Neural progenitor cell (in vitro differentiated cells): ENCODE data around the gene SH3BP2. TPM values are rescaled to one million over a fixed set of nuclear protein-coding genes. Genes with fewer than 3 reads are reported as not detected.

Experiments used
- DNase-seq: peaks from one replicate; pipeline ENCODE4 v3.0.0-alpha.2; 2016; ENCODE audit warnings: low spot score
- H2AFZ ChIP-seq: fragments of 200-600 bp; sonication (generic); replicated peaks from 2 replicates; pipeline ENCODE4 v1.6.1; 2016; ENCODE audit warnings: antibody characterized with exemption
- H3F3A ChIP-seq: fragments of 200-600 bp; sonication (generic); 2 replicates; pipeline ENCODE4 v1.6.1; 2016; ENCODE audit warnings: antibody characterized with exemption, low read depth
- H3K27ac ChIP-seq: fragments of 200-600 bp; sonication (generic); 2 replicates; pipeline ENCODE4 v1.5.1; 2016; ENCODE audit warnings: mild to moderate bottlenecking
- H3K27me3 ChIP-seq: fragments of 200-600 bp; sonication (generic); 2 replicates; pipeline ENCODE4 v1.6.1; 2016; ENCODE audit warnings: mild to moderate bottlenecking, moderate library complexity
- H3K36me3 ChIP-seq: fragments of 200-600 bp; sonication (generic); 2 replicates; pipeline ENCODE4 v1.5.1; 2016
- H3K4me1 ChIP-seq: fragments of 200-600 bp; sonication (generic); 2 replicates; pipeline ENCODE4 v1.6.1; 2016; ENCODE audit warnings: mixed run types
- H3K4me2 ChIP-seq: fragments of 200-600 bp; sonication (generic); 2 replicates; pipeline ENCODE4 v1.6.1; 2016
- H3K4me3 ChIP-seq: fragments of 200-600 bp; sonication (generic); 2 replicates; pipeline ENCODE4 v1.5.1; 2016
- H3K79me2 ChIP-seq: fragments of 200-600 bp; sonication (generic); 2 replicates; pipeline ENCODE4 v1.6.1; 2016; ENCODE audit warnings: low read depth
- H3K9ac ChIP-seq: fragments of 200-600 bp; sonication (generic); 2 replicates; pipeline ENCODE4 v1.6.1; 2016
- H3K9me3 ChIP-seq: fragments of 200-600 bp; sonication (generic); 2 replicates; pipeline ENCODE4 v1.5.1; 2016; ENCODE audit warnings: low read depth
- H4K20me1 ChIP-seq: fragments of 200-600 bp; sonication (generic); 2 replicates; pipeline ENCODE4 v1.6.1; 2016; ENCODE audit warnings: low read depth
- H3K27ac Mint-ChIP-seq: 3 replicates; pipeline ENCODE4 v1.8.0; 2021; ENCODE audit warnings: mixed read lengths
- H3K27me3 Mint-ChIP-seq: 2 replicates; pipeline ENCODE4 v1.8.0; 2022; ENCODE audit warnings: low read depth, mild to moderate bottlenecking, inconsistent platforms, moderate library complexity, mixed read lengths; ENCODE audit not compliant: insufficient read depth
- H3K36me3 Mint-ChIP-seq: 3 replicates; pipeline ENCODE4 v1.8.0; 2021; ENCODE audit warnings: mixed read lengths
- H3K4me1 Mint-ChIP-seq: 3 replicates; pipeline ENCODE4 v1.8.0; 2021; ENCODE audit warnings: mixed read lengths
- H3K4me3 Mint-ChIP-seq: 3 replicates; pipeline ENCODE4 v1.8.0; 2021; ENCODE audit warnings: mild to moderate bottlenecking, moderate library complexity, mixed read lengths
- H3K9me3 Mint-ChIP-seq: 3 replicates; pipeline ENCODE4 v1.8.0; 2020; ENCODE audit warnings: mixed read lengths
- CTCF ChIP-seq: fragments of 200-600 bp; sonication (generic); IDR thresholded peaks from 2 replicates; pipeline ENCODE4 v1.5.1; 2017; ENCODE audit warnings: antibody characterized with exemption, mild to moderate bottlenecking
- EZH2 ChIP-seq: fragments of 200-600 bp; sonication (generic); IDR thresholded peaks from 2 replicates; pipeline ENCODE4 v1.6.1; 2017; ENCODE audit warnings: antibody characterized with exemption, mild to moderate bottlenecking, moderate library complexity
- EZH2phosphoT487 ChIP-seq: fragments of 200-600 bp; sonication (generic); IDR thresholded peaks from 2 replicates; pipeline ENCODE4 v1.6.1; 2017; ENCODE audit warnings: antibody characterized with exemption
- total RNA-seq: library from RNA; depleted of rRNA; stranded (reverse); fragments of >200 nt; gene quantifications from 2 replicates; pipeline ENCODE4 v1.2.3, GENCODE V29; 2015; ENCODE audit warnings: low replicate concordance

SH3BP2 gene
- total RNA-seq, 1 donor from 2014 or later: 11.8 TPM

DNA sequence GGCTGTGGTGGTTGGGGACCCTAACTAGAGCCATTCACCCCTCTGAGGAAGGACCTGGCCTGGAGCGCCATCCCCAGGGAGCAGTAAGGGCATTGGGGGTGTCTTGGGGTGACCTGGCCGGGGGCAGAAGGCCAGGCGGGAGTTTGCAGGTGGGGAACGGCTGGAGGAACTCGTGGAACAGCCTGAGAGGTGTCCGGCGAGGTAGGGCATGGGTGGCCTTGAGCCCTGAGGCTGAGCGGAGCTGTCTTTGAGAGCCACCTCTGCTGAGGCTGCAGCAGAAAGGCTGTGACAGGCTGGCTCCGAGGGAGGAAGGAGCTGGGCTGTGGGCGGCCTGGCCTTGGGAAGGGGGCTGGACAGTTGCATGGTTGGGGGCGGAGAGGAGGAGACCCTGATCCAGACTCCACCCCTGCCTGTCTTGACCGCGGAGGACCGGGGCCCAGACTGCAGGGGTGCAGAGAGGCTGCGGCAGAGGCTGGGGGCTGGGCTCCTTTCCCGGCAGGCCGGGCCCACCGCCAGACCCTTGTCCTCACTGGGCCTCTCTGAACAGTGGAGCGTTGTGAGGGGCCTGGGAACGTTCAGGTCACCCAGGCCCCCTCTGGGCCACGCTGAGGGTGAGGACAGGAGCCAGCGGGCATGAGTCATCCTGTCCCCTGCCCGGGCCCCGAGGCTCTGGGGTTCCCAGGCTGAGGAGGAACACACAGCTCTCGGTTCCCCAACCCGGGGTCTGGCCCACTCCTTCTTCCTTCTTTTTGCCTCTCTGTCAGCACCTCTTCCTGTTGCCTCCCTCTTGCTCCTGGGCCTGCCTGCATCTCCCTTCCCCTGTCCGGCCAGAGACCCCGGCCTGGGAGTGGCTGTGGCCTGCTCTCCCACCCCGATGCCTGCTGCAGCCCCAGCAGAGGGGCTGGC is 8.1 kb downstream of the SH3BP2 start:
- Histone ChIP-seq H3K9me3 (no peaks in the 10 kb centered on the region), H3K79me2 (no peaks in the 10 kb centered on the region), H3K36me3 (no peaks in the 10 kb centered on the region), H3K27me3 (no peaks in the 10 kb centered on the region), H2AFZ (peak overlapping the region; percentile 64), H3K27ac (no peak overlapping the region), H3K4me3 (no peak overlapping the region), H4K20me1 (no peaks in the 10 kb centered on the region), H3F3A (peaks cover 5% of the 10 kb centered on the region), H3K9ac (no peak overlapping the region), H3K4me2 (no peak overlapping the region), H3K4me1 (peaks cover 13% of the 10 kb centered on the region)
- Mint-ChIP-seq H3K36me3 (no peaks in the 10 kb centered on the region), H3K4me1 (peaks cover 12% of the 10 kb centered on the region), H3K9me3 (no peaks in the 10 kb centered on the region), H3K27me3 (no peaks in the 10 kb centered on the region), H3K27ac (peak overlapping the region; percentile 86), H3K4me3 (peak overlapping the region; percentile 55)
- peak; percentile 66 for DNase-seq
- no peak for TF ChIP-seq CTCF
- TF ChIP-seq EZH2: no peak
- no peak for TF ChIP-seq EZH2phosphoT487

- H3K4me1 ChIP-seq: peaks cover 20% of the 10 kb centered on the region
Observed at GRCh38 chr4:2802618-2803531, 10.0 kb downstream of the SH3BP2 start.

More at GRCh38 chr4:2802618-2803531, 10.0 kb downstream of the SH3BP2 start:
- H3K27ac ChIP-seq: no peak overlapping the region
- H3K4me3 ChIP-seq: no peak overlapping the region
- no peaks in the 10 kb centered on the region for H3K9me3 Mint-ChIP-seq
- no peak overlapping the region for H3K4me3 Mint-ChIP-seq
- no peak for DNase-seq
- no peak overlapping the region for H2AFZ ChIP-seq
- no peaks in the 10 kb centered on the region for H3K9me3 ChIP-seq
- no peak overlapping the region for H3K27ac Mint-ChIP-seq
- TF ChIP-seq EZH2phosphoT487: no peak
- no peak for TF ChIP-seq EZH2
- no peak for TF ChIP-seq CTCF
- no peaks in the 10 kb centered on the region for H3K36me3 Mint-ChIP-seq
- no peaks in the 10 kb centered on the region for H4K20me1 ChIP-seq
- no peaks in the 10 kb centered on the region for H3K79me2 ChIP-seq
- H3K4me1 Mint-ChIP-seq: peaks cover 20% of the 10 kb centered on the region
- H3K27me3 ChIP-seq: no peaks in the 10 kb centered on the region
- no peaks in the 10 kb centered on the region for H3K36me3 ChIP-seq
- H3K27me3 Mint-ChIP-seq: peaks cover 5% of the 10 kb centered on the region
- H3F3A ChIP-seq: peaks cover 5% of the 10 kb centered on the region
- no peak overlapping the region for H3K9ac ChIP-seq
- H3K4me2 ChIP-seq: no peak overlapping the region
